Fibroblast of the aortic adventitia (primary cell): ENCODE results near the gene RASSF5. TPM values are rescaled to one million over a fixed set of nuclear protein-coding genes. Genes with fewer than 3 reads are reported as not detected.

ENCODE experiments used
- DNase-seq: peaks from one replicate; pipeline ENCODE4 v3.0.0-alpha.2; 2010; ENCODE audit warnings: low read depth
- H3K4me3 ChIP-seq: 2 replicates; pipeline ENCODE4 v1.5.1; 2011; ENCODE audit warnings: low read depth, mild to moderate bottlenecking, control low read depth, low read length, moderate library complexity
- total RNA-seq: library from RNA; depleted of rRNA; stranded (reverse); fragments of >200 nt; gene quantifications from 2 replicates; pipeline ENCODE4 v1.2.3, GENCODE V29; 2012; ENCODE audit warnings: low replicate concordance
- TF ChIP-seq, protein P1 (sequence below): IDR thresholded peaks from 2 replicates; pipeline ENCODE4 v1.5.1; 2011; ENCODE audit warnings: mild to moderate bottlenecking, low read length, control low read depth, inconsistent platforms; ENCODE audit not compliant: insufficient read depth

Gene RASSF5
- total RNA-seq, 1 donor, result 4.1 TPM

GRCh38 chr1:206551986-206552326, 44.6 kb downstream of the RASSF5 start:
- DNase-seq, result no peak
- TF ChIP-seq, protein P1, sequence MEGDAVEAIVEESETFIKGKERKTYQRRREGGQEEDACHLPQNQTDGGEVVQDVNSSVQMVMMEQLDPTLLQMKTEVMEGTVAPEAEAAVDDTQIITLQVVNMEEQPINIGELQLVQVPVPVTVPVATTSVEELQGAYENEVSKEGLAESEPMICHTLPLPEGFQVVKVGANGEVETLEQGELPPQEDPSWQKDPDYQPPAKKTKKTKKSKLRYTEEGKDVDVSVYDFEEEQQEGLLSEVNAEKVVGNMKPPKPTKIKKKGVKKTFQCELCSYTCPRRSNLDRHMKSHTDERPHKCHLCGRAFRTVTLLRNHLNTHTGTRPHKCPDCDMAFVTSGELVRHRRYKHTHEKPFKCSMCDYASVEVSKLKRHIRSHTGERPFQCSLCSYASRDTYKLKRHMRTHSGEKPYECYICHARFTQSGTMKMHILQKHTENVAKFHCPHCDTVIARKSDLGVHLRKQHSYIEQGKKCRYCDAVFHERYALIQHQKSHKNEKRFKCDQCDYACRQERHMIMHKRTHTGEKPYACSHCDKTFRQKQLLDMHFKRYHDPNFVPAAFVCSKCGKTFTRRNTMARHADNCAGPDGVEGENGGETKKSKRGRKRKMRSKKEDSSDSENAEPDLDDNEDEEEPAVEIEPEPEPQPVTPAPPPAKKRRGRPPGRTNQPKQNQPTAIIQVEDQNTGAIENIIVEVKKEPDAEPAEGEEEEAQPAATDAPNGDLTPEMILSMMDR, result no peak

GRCh38 chr1:206554211-206554610, 46.9 kb downstream of the RASSF5 start:
- TF ChIP-seq, protein P1, result no peak
- no peak overlapping the region for H3K4me3 ChIP-seq

More at GRCh38 chr1:206551986-206552326, 44.6 kb downstream of the RASSF5 start:
- H3K4me3 ChIP-seq, result no peak overlapping the region

DNA sequence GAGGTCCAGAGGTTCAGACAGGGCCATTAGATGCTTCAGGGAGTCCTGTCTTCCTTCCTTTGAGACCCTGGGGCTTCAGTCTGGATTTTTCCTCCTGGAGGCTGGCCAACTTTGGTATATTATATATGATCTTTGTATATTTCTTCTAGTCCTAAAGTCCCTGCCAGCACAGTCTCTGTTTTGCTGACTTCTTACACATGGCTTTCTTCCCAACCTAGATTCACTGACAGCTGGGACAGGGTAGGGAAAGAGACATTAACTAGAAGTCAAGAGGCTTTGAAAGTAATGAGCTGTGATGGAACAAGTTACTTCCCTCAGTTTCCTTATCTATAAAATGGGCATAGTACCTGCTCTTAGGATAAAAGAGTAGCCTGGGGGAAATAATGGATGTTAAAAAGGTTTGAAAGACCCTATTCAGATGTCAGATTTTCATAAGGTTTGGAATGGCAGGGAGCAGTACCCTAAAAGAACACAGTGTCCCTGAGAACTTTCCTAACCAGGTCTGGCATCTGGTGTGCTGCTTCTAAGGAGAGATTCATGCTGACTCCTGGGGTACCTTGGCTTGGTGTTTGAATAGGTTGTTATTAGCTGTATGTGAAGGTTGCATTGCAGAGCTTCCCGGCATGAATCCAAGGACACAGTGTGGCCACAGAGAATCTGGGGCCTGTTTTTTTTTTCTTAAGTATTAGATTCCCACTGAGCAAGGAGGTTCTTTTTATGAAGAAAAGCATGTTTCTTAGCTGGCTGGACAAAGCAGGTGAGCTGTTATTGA, 47.6 kb downstream of the RASSF5 start:
- TF ChIP-seq, protein P1, result no peak
- no peak for DNase-seq
- H3K4me3 ChIP-seq, result no peak overlapping the region

More at GRCh38 chr1:206554211-206554610, 46.9 kb downstream of the RASSF5 start:
- no peak for DNase-seq

DNA sequence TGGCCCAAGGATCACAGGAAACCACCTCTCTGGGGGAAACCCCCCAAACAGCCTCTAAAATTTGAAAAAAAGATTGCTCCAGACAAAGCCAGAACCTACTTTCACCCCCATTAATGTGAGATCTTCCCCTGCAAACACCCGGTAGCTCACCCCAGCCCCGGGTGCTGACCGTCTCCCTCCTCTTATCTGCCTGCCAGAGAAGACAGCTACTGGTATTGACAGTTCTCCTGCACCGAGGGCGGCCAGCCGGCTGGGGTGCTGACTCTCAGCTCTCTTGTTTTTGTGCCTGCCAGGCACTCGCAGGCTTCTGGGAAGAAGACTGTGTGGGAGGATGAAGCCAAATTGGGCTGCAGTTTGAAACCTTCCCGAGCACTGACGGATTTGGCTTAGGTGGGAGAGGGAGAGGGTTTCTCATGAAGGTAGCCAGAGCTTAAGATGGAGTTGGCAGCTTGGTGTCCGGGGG, 48.2 kb downstream of the RASSF5 start:
- no peak overlapping the region for H3K4me3 ChIP-seq
- DNase-seq, result no peak
- TF ChIP-seq, protein P1, result no peak

GRCh38 chr1:206556047-206556749, 48.9 kb downstream of the RASSF5 start:
- TF ChIP-seq, protein P1, result no peak
- no peak for DNase-seq
- no peak overlapping the region for H3K4me3 ChIP-seq

DNA sequence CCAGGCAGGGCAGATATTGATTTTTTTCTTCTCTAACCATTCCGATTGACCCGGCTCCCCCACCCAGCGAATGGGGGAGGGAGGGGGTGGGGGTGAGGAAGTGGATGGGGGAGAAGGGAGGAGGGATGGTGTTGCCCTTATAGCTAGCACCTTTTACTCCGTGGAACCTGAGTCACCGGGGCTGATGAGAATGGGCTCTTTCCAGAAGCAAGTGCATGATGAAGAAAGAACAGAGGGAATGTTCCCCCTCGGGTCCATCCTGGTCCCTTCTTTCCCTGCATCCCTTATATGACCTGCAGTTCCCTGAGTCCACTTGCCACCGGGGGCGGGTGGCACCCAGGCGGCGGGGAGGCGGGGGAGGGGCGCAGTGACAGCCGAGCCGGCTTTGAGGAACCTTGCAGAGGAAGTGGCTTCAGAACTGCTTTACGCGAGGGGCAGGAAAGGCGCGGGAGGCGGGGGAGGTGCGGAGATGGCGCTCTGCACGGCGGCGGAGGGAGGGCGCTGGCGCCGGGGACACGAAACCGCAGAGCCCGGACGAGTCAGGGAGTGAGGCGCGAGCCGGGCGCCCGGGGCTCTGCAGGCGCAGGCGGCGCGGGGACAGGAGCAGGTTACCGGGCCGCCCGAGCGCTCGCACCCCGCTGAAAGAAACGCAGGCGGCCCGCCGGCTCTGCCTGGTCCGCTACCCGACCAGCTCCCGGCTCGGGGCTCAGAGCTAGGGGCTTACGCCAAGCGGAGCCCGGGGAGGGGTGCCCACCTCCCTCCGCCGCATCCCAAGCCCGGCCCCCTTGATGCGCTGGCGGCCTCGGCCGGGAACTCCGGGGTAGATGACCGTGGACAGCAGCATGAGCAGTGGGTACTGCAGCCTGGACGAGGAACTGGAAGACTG, 49.7 kb downstream of the RASSF5 start:
- TF ChIP-seq, protein P1, result no peak
- H3K4me3 ChIP-seq, result peak overlapping the region; percentile 57
- DNase-seq, result no peak
